ENCODE results near the gene CERS1.

CERS1 gene

DNA sequence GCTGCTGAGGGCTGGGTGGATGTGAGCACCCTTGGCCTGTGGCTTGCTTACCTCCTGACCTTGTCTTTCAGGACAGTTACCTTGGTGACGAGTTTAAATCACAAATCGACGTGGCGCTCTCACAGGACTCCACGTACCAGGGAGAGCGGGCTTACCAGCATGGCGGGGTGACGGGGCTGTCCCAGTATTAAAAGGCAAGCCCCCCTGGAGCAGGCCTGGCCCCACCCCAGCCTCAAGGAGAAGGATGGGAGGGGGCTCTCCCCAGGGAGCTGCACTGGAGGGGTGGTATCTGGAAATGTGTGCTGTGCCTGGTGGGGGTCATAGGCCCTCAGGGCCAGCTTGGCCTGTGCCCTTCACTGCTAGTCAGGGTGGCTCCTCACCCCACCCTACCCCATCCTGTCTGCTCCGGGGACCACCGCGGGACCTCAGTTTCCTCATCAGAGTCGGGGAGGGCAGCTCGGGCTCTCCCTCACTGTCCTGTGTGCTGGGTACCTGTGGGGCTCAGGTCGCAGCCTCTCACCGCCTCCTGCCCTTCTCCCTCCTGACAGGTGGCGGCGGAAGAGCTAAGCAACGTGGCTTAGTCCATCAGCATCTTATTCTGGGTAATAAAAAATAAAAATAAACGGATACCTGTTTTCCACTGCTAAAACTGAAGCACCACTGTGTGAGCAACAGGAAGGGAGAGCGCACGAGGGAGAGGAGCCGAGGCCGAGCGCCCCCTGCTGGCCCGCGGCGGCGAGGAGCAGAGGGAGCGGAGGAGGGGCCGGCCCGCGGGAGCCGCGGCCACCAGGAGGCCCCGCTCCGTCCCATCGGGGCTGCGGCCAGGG is 29.8 kb downstream of the CERS1 start (continued):
- TF ChIP-seq PRDM6 (tag by site-specific recombination; IDR thresholded peaks at IDR 0.05) (no peak), ZNF121 (tag by site-specific recombination; IDR thresholded peaks at IDR 0.05) (no peak), SCRT1 (tag by site-specific recombination; IDR thresholded peaks at IDR 0.05; ENCODE audit: borderline replicate concordance) (peak; percentile 73), SP2 (tag by site-specific recombination; IDR thresholded peaks at IDR 0.05) (no peak), ZNF585B (tag by site-specific recombination; IDR thresholded peaks at IDR 0.05) (no peak), IKZF3 (tag by site-specific recombination; IDR thresholded peaks at IDR 0.05) (no peak), ZNF366 (tag by site-specific recombination; conservative IDR thresholded peaks at IDR 0.05) (no peak), ZNF560 (tag by site-specific recombination; IDR thresholded peaks at IDR 0.05; ENCODE audit: borderline replicate concordance) (no peak), ZNF19 (tag by site-specific recombination; IDR thresholded peaks at IDR 0.05; ENCODE audit: low read depth) (no peak), ZNF555 (tag by site-specific recombination; conservative IDR thresholded peaks at IDR 0.05) (no peak), ZNF629 (tag by site-specific recombination; IDR thresholded peaks at IDR 0.05) (no peak), ZNF24 (tag by site-specific recombination; IDR thresholded peaks at IDR 0.05) (no peak), ZNF621 (tag by site-specific recombination; IDR thresholded peaks at IDR 0.05) (no peak), ZNF138 (tag by site-specific recombination; IDR thresholded peaks at IDR 0.05; ENCODE audit: borderline replicate concordance) (no peak), MEIS1 (CRISPR knock-in tag; IDR thresholded peaks at IDR 0.05; ENCODE audit: borderline replicate concordance) (no peak), ZNF132 (tag by site-specific recombination; IDR thresholded peaks at IDR 0.05; ENCODE audit: borderline replicate concordance) (no peak), GLIS1 (tag by site-specific recombination; IDR thresholded peaks at IDR 0.05) (no peak), ZNF23 (tag by site-specific recombination; IDR thresholded peaks at IDR 0.05; ENCODE audit: borderline replicate concordance) (no peak), KLF7 (tag by site-specific recombination; IDR thresholded peaks at IDR 0.05; ENCODE audit: borderline replicate concordance) (no peak), MZF1 (tag by site-specific recombination; IDR thresholded peaks at IDR 0.05; ENCODE audit: borderline replicate concordance) (no peak), ZBTB1 (tag by site-specific recombination; IDR thresholded peaks at IDR 0.05) (no peak), ZBTB49 (tag by site-specific recombination; IDR thresholded peaks at IDR 0.05; ENCODE audit: low read depth) (no peak), EGR2 (tag by site-specific recombination; IDR thresholded peaks at IDR 0.05; ENCODE audit: low read depth) (no peak), SCRT2 (tag by site-specific recombination; IDR thresholded peaks at IDR 0.05) (peak; percentile 88), ZNF529 (tag by site-specific recombination; IDR thresholded peaks at IDR 0.05; ENCODE audit: insufficient replicate concordance) (no peak), ZNF843 (tag by site-specific recombination; IDR thresholded peaks at IDR 0.05) (no peak), ZNF146 (tag by site-specific recombination; IDR thresholded peaks at IDR 0.05) (no peak), ZNF184 (tag by site-specific recombination; IDR thresholded peaks at IDR 0.05) (no peak), ZNF510 (tag by site-specific recombination; IDR thresholded peaks at IDR 0.05; ENCODE audit: insufficient replicate concordance) (no peak), ZBTB20 (tag by site-specific recombination; IDR thresholded peaks at IDR 0.05) (no peak)
- TF ChIP-seq, protein P1, sequence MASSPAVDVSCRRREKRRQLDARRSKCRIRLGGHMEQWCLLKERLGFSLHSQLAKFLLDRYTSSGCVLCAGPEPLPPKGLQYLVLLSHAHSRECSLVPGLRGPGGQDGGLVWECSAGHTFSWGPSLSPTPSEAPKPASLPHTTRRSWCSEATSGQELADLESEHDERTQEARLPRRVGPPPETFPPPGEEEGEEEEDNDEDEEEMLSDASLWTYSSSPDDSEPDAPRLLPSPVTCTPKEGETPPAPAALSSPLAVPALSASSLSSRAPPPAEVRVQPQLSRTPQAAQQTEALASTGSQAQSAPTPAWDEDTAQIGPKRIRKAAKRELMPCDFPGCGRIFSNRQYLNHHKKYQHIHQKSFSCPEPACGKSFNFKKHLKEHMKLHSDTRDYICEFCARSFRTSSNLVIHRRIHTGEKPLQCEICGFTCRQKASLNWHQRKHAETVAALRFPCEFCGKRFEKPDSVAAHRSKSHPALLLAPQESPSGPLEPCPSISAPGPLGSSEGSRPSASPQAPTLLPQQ (tag by site-specific recombination; IDR thresholded peaks at IDR 0.05), result no peak
- TF ChIP-seq, protein P2, sequence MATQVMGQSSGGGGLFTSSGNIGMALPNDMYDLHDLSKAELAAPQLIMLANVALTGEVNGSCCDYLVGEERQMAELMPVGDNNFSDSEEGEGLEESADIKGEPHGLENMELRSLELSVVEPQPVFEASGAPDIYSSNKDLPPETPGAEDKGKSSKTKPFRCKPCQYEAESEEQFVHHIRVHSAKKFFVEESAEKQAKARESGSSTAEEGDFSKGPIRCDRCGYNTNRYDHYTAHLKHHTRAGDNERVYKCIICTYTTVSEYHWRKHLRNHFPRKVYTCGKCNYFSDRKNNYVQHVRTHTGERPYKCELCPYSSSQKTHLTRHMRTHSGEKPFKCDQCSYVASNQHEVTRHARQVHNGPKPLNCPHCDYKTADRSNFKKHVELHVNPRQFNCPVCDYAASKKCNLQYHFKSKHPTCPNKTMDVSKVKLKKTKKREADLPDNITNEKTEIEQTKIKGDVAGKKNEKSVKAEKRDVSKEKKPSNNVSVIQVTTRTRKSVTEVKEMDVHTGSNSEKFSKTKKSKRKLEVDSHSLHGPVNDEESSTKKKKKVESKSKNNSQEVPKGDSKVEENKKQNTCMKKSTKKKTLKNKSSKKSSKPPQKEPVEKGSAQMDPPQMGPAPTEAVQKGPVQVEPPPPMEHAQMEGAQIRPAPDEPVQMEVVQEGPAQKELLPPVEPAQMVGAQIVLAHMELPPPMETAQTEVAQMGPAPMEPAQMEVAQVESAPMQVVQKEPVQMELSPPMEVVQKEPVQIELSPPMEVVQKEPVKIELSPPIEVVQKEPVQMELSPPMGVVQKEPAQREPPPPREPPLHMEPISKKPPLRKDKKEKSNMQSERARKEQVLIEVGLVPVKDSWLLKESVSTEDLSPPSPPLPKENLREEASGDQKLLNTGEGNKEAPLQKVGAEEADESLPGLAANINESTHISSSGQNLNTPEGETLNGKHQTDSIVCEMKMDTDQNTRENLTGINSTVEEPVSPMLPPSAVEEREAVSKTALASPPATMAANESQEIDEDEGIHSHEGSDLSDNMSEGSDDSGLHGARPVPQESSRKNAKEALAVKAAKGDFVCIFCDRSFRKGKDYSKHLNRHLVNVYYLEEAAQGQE (tag by site-specific recombination; IDR thresholded peaks at IDR 0.05), result no peak

Data from HEK293 (cell line).